Measurements from ENCODE around the gene RASSF1.

- no peak for TF ChIP-seq EZH2phosphoT487 (IDR thresholded peaks at IDR 0.05; ENCODE audit: borderline replicate concordance)
- TF ChIP-seq CTCF (conservative IDR thresholded peaks at IDR 0.05; ENCODE audit: low read length) = no peak
These were observed 54.1 kb downstream of the RASSF1 start for GRCh38 chr3:50286322-50287227.

All from Loucy (cell line).